Measurements from ENCODE around the gene ASB2. TPM values are rescaled to one million over a fixed set of nuclear protein-coding genes. Genes with fewer than 3 reads are reported as not detected.
A peak's percentile ranks its signal among the peaks of the same experiment; 100 is the strongest.

ASB2 gene
- total and polyA plus RNA-seq, 2 of the 13 experiments (the other 11 are each of a cell fraction or from before 2014, with no cell fraction given) = 0.82 to 4.1 TPM

GRCh38 chr14:93984987-93985410 is 8.6 kb upstream of the ASB2 start (continued):
- TF ChIP-seq ZNF33A (CRISPR knock-in tag; IDR thresholded peaks at IDR 0.05; ENCODE audit: borderline replicate concordance) (no peak), ZNF224 (CRISPR knock-in tag; IDR thresholded peaks at IDR 0.05) (no peak), KDM5B (CRISPR knock-in tag; IDR thresholded peaks at IDR 0.05; ENCODE audit: borderline replicate concordance) (peak; percentile 51; the same call in 1 of the 2 replicates), ZNF639 (CRISPR knock-in tag; conservative IDR thresholded peaks at IDR 0.05) (no peak)

GRCh38 chr14:93984070-93984469 is 7.7 kb upstream of the ASB2 start:
- no peak overlapping the region for H2AFZ ChIP-seq (ENCODE audit: low read length)
- no peak for TF ChIP-seq MTA1 (CRISPR knock-in tag; IDR thresholded peaks at IDR 0.05; ENCODE audit: borderline replicate concordance)
- TF ChIP-seq AFF4 (CRISPR knock-in tag; IDR thresholded peaks at IDR 0.05) = no peak
- TF ChIP-seq DR1 (CRISPR knock-in tag; IDR thresholded peaks at IDR 0.05) = no peak
- TF ChIP-seq ZNF331 (CRISPR knock-in tag; IDR thresholded peaks at IDR 0.05) = no peak
- TF ChIP-seq FUBP1 (CRISPR knock-in tag; IDR thresholded peaks at IDR 0.05; ENCODE audit: borderline replicate concordance) = no peak
- no peak for TF ChIP-seq ZNF10 (CRISPR knock-in tag; IDR thresholded peaks at IDR 0.05; ENCODE audit: borderline replicate concordance, low read depth)
- TF ChIP-seq TBX2 (CRISPR knock-in tag; IDR thresholded peaks at IDR 0.05; ENCODE audit: borderline replicate concordance) = no peak
- TF ChIP-seq ZNF343 (CRISPR knock-in tag; IDR thresholded peaks at IDR 0.05) = no peak
- no peak for TF ChIP-seq DMAP1 (CRISPR knock-in tag; IDR thresholded peaks at IDR 0.05)
- TF ChIP-seq NFRKB (IDR thresholded peaks at IDR 0.05) = no peak
- no peak for TF ChIP-seq ZFY (CRISPR knock-in tag; IDR thresholded peaks at IDR 0.05)
- TF ChIP-seq ZBTB2 (CRISPR knock-in tag; IDR thresholded peaks at IDR 0.05; ENCODE audit: low read depth) = no peak

More at GRCh38 chr14:93984070-93984469, 7.7 kb upstream of the ASB2 start:
- WGBS (ENCODE audit: low lambda C conversion rate) = 63% methylated on average over 1 of the region's 3 CpGs
- intact Hi-C loops (cut with micrococcal nuclease; ENCODE audit: unreplicated experiment) = no loop called here
- ChIA-PET CTCF (ENCODE audit: low intra/inter-chr PET ratio, low total read pairs) (interaction anchor here (1.6 kb wide), 1 partner anchor 18 kb away, joined by 12 read pairs; no protein-coding TSS in a partner anchor), POLR2A (interaction anchor here (0.9 kb wide), 1 partner anchor 42 kb away, joined by 3 read pairs; no protein-coding TSS in a partner anchor)
- no peaks in the 10 kb centered on the region for H4K20me1 ChIP-seq (ENCODE audit: insufficient read depth, low read length)
- FAIRE-seq (no peak), DNase-seq (ENCODE audit: low spot score) (no peak), ATAC-seq (no peak)
- no peak overlapping the region for H3K4me2 ChIP-seq (ENCODE audit: low read depth, low read length)
- H3K27ac ChIP-seq (ENCODE audit: extremely low read length, insufficient read depth, low read length) = no peak overlapping the region
- H3K27me3 ChIP-seq (ENCODE audit: control insufficient read depth in 1 of 2, insufficient read depth in 2 of 2, low read length in 2 of 2) = peaks cover 0 to 16% of the 10 kb centered on the region in 2 experiments; a peak in 2 of 5 replicates
- no peaks in the 10 kb centered on the region for H3K9me3 ChIP-seq (ENCODE audit: low read length)
- no peak overlapping the region for H3K9ac ChIP-seq (ENCODE audit: insufficient read depth, low read depth, low read length)
- no peaks in the 10 kb centered on the region for H3K79me2 ChIP-seq (ENCODE audit: insufficient read depth, low read length)
- no peak overlapping the region for H3K4me3 ChIP-seq (replicated peaks in 1 of 3; ENCODE audit: insufficient read depth in 1 of 3, low read depth in 2 of 3, low read length in 3 of 3)
- H3K36me3 ChIP-seq (replicated peaks in 1 of 2; ENCODE audit: control insufficient read depth in 1 of 2, insufficient read depth in 2 of 2, low read length in 2 of 2) = no peaks in the 10 kb centered on the region
- H3K4me1 ChIP-seq (ENCODE audit: insufficient read depth, low read length) = peaks cover 55% of the 10 kb centered on the region
- BruUV-seq (replicated peaks) = no TSS peak
- in situ Hi-C loops (cut with HindIII; ENCODE audit: extremely low pct_ligation_motif_present, low pct_unique_long_range_greater_than_20kb) = no loop called here
